NCI-H524 (cell line): ENCODE measurements around the gene APOBEC4.
"Not testable (repeated sequence)": the region's sequence is repeated elsewhere in the genome, so short reads cannot be mapped to it uniquely, and the experiment has no call there.

Source experiments
- DNase-seq, 2 experiments: peaks; one replicate each; lab custom pipeline; 2025; lab: John Stamatoyannopoulos, UW

Gene APOBEC4, protein sequence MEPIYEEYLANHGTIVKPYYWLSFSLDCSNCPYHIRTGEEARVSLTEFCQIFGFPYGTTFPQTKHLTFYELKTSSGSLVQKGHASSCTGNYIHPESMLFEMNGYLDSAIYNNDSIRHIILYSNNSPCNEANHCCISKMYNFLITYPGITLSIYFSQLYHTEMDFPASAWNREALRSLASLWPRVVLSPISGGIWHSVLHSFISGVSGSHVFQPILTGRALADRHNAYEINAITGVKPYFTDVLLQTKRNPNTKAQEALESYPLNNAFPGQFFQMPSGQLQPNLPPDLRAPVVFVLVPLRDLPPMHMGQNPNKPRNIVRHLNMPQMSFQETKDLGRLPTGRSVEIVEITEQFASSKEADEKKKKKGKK

DNA sequence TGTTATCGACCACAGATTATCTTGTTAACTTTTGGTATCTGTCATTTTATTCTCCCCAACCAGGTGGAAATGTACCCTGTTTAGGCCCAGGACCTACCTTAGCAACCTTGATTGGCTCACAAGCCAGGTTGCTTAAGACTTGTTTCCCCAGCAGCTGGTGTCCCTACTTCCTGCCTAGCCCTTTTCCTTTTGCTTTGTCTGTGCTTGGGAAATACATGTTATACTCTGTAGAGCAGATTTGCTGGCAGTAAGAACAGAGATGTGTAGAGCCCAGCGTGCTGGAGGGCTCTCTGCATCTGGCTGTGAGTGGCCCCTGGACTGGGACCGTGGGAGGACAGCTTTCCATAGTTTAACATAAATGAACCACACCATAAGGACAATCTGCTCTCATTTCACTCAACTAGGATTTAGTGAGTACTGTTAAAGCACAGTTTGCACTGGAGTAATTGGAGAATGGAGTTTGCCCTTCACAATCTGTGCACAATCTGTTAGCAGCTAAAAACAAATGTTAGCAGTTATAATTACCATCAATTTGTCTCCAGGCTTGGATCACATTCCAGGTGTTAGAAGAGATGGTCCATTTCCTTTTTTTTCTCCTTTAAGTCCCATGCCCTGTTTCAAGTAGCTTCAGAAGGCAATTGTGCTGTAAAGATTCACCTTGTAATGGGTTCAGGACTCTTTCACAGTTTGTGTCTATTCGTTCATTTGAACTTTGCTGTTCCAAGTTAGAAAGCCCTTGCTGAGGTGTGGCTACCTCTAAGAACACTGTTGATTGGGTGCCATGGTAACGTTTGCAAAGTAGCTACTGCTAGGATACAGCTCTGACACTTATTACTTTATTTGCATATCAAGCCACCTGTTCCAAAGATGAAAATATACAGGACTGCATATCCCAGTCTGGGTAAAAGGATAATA is at the start of gene APOBEC4:
Gene APOBEC4 (minus strand): TSS at position 770 of the 915 bp plus-strand sequence. CDS start 4,535 bp downstream, outside the sequence.
- DNase-seq: peak; percentile 96 to 98

DNA sequence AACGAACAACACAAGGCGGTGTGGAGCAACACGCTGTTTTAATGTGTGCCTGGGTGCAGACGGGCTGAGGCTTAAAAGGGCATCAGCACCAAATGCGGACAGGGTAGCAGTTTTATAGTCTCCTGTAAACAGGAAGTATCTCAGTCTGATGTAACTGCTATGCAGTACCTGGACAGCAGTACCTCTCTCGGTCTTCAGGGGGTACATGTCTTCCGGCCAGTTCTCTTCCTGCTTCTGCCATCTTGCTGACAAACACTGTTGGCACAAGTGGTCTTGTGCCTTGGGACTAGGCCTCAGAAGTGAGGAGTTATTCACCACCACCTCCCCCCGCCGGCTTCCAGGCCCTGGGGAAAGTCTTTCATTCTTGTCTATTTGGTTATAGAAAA is 49.7 kb upstream of the APOBEC4 start:
- DNase-seq: no peak

DNA sequence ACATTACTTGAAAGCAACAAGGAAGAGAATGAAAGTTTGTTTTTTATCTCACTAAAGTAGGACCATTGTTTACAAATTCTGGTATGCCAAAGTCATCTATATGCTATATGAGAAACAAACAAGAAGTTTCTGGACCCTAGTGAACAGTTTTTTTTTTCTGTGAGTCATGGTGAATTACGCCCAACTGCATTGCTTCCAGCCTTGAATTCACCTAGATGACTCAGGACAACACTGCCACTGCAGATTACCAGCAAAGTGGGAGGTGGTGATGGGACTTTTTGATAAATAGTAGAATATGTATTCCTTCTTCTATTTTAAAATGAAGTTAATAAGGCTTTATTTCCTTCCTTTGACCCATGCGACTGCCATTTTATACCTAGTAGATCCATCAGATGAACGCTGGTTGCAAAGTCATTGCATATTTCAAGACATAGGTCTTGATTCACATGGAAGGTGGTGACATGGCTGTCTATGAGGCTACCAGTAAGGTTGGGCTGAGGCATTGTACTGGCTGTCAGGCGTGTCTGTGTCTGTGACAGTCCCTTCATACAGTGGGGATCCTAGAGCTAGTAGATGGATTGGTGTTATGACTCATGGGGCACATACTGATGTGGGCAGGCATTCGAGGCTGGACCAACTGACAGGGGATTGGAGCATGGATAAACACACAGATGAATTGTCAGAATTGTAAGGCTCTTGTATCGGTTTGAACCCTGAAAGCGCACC is 49.1 kb upstream of the APOBEC4 start:
- no peak for DNase-seq

DNA sequence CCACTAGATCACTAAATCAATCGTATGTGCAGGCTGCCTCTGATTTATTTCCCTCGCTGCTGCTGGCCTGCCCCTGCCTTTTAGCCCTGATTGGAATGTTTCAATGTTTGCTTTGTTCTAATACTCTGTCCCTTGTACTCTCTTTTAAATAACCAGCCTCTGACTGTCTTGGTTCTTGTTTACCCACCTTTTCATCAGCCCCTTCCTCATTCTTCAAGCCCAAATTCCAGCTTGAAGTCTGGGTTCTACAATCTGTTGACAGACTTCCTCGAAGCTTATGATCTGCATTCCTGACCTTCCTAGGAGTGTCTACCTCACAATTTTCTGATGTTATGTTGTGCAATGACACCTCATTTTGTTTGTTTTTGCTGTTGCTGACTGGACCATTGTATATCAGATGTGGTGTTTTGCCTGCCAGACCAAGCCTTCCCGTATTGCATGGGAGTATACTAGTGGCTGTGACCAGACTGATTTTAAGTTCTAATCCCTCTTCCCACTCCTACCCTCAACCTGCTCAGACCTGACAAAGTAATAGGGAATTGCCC is 46.6 kb upstream of the APOBEC4 start:
- no peak for DNase-seq

DNA sequence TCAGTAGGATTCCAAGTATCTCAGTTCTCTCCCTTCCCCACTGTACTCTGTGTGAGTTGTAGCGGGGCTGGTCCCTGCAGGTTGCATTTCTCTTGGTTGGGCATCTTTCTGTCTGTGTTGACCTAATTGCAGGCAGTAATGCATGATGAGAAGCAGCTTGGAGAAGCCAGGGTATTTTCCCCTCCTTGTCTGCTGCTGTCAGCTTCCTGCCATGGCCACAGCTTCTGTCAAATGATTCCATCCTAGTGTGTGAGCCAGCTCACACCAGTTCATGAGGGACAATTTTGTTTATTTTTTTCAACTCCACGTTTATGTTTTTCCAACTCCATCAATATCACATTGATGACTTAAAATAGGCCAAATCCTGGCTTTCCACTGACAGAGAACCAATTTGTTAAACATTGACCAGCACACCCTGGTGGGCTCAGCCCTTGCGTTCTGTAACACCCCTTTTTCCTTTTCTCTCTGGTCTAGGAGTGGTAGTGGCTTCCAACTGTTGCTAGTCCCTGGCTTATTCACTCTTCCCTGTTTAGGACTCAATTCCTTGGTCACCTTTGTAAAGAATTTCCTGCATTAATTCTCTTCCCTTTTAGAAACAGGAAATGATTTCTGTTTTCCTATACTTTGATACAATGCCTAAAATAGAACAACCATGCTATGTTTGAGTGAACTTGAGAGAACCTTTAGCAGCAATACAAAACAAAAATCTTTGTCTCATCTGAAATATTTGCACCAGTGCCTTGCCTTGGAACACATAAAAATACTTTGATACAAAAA is 44.9 kb upstream of the APOBEC4 start:
- DNase-seq: no peak

DNA sequence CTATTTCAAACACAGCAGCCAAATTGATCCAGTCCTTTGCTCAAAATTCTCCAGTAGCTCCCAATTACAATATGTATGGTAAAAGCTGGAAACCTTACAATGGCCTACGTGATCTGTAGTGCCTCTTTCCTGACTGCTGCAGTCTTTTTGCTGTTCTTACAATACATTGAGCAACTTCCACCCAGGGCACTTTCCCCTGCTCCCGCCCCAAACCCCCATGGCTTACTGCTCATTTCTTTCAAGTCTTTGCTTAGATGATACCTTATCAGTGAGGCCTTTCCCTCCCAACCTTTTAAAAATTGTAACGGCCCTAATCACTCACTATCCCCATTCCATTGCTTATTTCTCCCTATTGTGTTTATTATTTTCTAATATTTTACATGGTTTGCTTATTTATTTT is 43.9 kb upstream of the APOBEC4 start:
- no peak for DNase-seq

DNA sequence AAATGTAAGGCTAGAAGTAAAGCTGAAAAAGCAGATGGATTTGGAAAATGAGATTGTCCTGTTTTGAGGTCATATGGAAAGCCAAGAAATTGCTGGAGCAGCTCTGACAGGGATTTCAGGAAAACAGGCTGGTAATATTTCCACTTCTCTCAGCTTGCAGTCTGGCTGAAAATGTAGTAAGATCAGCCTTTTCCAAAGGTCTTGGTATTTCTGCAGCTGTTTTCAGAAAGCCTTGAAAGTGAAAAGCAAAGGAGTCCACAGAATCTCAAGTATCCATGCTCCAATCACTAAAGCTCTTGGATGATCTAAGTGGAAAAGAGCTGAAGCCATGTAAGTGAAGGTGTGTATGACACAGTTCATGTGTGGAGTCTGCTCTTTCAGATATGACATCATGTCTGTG is 41.6 kb upstream of the APOBEC4 start:
- no peak for DNase-seq

DNA sequence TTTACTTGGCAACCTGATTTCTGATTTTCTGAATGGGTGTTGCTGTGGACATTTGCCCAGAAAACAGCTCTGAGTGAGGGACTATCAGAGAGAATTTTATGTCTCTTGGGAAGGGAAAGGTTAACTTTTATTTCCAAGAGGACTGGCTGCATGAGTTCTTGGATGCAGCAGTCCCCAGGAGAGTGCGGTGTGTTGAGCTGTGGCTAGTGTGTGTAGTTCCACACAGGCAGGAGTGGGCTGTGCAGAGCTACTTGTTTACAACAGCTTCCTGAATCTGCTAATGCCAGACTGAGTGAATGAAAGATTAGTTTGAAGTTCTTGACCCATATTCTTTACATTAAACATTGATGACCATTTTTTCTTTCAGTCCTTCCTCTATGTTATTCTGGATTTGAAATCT is 41.0 kb upstream of the APOBEC4 start:
- DNase-seq: no peak

DNA sequence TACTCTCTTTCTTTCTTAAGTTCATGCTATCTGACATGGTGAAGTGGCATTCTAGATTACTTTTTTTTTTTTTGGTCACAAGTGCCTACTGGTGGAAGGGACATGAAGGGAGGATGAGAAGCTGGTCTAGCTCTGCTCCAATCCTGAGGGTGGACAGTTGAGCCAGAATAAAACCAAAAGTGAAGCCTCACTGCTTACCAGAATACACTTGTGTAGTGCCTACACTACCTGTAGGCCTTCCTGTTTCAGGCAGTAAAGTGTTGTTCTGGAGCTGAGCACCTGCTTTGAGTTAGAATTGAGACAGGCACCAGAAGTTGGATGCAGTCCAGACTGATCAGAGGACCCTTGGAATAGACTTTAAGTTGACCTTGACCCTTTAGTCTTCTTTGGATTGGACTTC is 40.4 kb upstream of the APOBEC4 start:
- no peak for DNase-seq

DNA sequence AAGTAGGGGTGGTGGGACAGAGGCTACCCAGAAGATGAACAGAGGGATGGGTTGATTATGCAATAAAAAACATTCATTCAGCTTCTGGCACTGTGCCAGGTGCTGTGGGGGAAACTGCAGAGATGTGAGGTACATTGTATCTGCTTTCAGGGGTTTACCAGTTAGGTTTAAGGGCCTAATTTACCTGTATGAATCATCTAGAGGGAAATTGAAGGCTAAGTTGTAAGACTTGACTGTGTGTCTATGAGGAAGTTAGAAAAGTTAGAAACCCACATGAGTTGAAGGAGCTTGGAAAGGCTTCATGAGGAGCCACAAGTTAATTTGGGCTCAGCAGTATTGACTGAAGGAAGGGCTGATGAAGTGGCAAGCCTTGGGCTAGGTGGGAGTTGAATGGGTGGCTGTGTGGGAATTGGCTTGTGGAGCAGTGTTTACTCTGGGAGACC is 36.7 kb upstream of the APOBEC4 start:
- DNase-seq: no peak

DNA sequence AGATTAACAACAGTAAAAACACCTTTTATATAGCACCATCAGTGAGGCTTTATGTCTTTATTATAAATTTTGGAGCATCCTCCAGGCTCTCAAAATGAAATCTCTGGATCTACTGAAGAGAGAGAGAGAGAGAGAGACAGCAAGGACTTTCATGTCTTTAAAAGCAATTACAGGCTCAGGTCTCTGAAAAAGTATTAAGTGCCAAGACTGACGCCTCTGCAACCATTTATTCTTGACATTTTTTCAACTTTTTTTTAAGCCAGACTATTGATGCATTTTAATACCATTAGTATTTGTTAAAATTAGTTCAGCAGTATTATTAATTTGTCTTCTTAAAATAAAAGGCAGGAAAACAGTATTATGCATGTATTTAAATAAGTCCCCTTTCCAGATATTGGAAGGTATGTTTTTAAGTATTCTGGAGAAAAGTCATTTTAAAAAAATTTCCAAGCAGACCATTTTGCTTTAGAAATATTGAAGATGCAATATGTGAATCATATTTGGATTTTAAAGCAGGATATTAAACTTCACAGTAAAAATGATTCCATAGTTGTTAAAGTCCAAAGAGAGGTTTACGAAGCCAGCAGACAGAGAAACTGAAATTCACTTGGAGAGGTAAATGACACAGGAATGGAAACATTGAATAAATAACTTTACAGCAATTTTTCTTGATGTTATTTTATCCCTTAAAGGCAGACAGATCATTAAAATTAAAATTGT is 35.4 kb upstream of the APOBEC4 start:
- DNase-seq: no peak

DNA sequence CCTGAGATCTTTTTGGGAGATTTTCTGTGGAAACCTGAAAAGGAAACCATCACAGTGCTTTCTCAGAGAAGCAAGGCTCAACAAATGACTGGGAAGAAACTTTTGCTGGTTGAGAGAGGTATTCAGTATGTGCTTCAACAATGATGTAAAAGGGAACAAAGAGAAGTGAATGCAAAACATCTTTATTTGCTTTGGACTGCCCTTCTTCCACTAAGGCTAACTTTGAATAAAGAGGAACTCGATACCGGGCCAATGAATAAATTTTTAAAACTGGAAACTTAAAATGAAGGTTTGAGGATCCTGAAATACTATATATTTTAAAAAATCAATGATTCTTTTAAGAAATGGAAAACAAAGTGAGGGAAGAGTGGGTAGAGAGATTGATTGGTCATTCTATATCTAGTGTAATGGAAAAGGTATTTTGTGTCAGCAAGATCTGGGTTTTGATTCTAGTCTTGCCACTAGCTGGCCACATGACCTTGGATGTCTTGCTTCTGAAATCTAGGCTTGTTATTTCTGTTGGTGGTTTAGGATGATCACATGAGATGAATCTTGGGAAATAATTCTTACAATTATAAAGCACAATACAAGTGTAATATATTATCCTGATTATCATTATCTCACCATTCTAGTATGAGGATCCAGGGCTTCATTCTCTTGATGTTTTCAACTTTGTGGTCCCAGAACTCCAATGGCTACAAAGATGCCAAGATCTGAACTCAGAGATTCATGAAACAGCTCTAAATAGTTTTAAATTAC is 34.6 kb upstream of the APOBEC4 start:
- DNase-seq: no peak

DNA sequence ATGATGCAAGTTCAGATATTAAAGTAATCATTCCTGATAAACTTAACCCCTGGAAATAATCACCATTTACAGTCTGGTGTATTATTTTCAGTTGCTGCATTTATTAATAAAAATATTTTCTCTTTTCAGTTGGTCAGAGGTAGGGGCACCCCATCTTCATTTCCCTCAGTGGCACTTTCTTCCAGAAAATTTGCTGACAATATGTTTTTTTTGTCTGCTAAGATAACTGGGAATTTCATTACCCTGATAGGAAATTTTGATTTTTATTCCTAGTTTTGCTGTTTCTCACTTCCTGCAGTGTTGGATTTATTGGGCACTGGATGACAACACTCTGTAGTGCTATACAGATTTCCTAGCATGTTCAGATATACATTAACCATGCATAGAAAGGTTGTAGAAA is 33.1 kb upstream of the APOBEC4 start:
- no peak for DNase-seq

DNA sequence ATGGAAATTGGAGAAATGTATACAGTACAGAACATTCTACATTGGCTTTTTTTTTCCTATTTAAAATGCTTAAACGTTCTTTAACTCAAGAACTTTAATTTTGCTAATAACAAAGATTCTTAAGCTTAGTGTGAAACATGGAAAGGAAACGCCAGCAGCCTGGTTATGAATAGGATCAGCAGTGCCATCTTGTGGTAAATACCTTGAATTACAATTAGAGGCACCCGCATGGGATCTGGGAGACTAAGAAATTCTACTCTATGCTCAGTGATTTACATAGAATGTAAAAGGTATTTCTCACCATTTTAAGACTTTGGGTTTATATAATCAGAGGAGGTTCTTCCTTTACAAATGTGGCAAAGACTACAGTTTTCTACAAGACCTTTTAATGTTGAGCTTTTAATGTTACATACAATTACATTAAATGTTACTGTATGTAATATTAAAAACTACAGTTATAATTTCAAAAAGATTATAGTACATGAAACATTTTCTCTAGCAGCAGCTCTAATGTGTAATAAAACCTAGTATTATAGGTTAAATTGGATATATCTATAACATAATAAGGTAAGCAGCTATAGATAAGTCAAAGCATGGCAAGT is 32.1 kb upstream of the APOBEC4 start:
- DNase-seq: peak in 1 of 2 experiments; percentile 32

DNA sequence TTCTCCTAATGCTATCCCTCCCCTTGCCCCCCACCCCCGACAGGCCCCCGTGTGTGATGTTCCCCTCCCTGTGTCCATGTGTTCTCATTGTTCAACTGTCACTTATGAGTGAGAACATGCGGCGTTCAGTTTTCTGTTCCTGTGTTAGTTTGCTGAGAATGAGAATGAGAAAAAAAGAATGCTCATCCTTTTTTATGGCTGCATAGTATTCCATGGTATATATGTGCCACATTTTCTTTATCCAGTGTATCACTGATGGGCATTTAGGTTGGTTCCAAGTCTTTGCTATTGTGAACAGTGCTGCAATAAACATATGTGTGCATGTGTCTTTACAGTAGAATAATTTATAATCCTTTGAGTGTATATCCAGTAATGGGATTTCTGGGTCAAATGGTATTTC is 26.2 kb upstream of the APOBEC4 start:
- DNase-seq: not testable (repeated sequence)

DNA sequence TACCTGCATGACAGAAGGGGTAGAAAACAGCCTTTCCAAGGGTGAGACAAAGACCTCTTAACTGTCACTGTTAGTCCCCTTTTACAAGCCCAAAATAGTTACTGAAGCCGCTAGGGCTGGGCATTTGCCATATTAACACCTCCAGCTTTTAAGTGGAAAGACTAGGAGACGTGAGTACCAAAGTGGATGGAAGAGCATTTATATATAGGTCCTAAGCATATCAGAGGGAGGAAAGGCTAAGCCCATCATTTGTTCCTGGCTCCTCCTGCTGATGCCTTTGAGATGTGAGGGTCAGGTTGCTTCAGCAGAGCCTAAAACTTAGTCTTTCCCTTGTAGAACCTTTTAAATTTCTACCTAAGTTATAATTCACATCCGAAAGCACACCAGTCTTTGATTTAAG is 25.7 kb upstream of the APOBEC4 start:
- no peak for DNase-seq

DNA sequence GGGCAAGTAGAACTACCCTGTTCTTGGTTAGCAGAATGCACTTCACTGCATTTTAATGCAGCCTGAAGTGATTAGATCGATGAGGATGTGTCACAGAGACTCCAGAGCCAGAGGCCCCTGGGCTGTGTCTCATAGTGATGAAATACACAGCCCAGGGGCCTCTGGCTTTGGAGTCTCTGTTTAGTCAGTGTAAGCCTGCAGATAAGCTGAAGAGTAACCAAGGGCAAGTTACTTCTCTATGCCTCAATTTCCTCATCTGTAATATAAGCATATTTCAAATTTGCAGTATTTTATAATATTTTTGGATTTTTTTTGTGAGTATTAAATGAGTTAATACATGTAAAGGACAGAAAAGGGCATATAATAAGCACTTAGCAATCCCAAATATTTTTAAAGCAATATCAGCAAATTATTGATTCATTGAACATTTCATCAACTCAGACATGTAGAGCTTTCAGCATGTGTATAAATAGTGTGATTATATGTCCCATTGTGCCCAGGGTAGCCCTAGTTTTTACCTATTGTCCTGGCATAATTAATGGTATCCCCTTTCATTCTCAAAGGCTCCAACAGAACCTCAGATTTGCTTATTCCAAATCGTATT is 23.6 kb upstream of the APOBEC4 start:
- DNase-seq: no peak

DNA sequence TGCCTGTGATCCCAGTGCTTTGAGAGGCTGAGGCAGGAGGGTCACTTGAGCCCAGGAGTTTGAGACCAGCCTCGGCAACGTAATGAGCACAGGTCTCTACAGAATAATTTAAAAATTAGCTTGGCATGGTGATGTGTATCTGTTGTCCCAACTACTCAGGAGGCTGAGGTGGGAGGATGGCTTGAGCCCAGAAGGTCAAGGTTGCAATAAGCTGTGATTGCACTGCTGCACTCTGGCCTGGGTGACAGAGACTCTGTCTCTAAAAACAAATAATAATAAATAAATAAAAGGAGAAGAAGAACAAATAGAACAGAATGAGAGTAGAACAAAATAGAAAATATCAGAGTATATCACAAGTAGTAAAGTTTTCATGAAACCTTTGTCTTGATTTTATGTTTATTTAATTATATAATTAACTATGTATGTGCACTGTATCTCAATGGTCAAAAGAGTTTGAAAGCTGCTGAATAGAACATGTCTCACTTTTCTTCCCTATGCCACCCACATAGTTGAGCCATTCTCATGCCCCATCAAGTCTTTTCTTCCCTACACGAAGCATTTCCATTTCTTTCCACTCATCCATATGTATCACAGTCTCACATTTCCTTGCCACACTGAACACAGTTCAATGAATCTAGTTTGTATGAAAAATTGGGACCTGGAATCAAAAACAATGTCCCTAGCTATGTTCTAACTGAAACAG is 22.9 kb upstream of the APOBEC4 start:
- no peak for DNase-seq
